ENCODE measurements around the gene SLITRK2. TPM values are rescaled to one million over a fixed set of nuclear protein-coding genes. Genes with fewer than 3 reads are reported as not detected.

Gene SLITRK2
- total RNA-seq, 2 donors from 2014 or later = 0.14 to 0.42 TPM

DNA sequence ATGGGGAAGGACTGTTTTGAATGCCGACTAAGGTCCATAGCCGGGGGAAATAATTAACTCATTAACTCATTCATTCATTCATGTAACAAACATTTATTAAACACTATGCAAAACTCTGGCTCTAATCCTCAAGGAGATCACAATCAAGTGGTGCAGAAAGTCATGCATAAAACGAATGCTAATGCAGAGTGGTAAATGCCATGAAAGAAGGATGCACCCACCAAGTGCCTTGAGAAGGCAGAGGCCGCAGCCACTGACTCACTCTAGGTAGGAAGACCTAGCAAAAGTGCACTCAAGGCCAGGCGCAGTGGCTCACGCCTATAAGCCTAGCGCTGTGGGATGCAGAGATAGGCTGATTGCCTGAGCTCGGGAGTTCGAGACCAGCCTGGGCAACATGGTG is 22.9 kb downstream of the SLITRK2 start:
- Histone ChIP-seq H3K4me3 (no peak overlapping the region), H3K4me1 (ENCODE audit: control insufficient read depth in 1 of 2, low read depth in 2 of 2) (no peaks in the 10 kb centered on the region), H3K27ac (no peak overlapping the region), H3K36me3 (no peaks in the 10 kb centered on the region), H3K9me3 (no peaks in the 10 kb centered on the region), H3K27me3 (replicated peaks; ENCODE audit: insufficient read depth) (no peaks in the 10 kb centered on the region)
- no peak for ATAC-seq (ENCODE audit: insufficient number of reproducible peaks, low FRiP score, low read depth)
- TF ChIP-seq CTCF (IDR thresholded peaks at IDR 0.05) = no peak
- DNase-seq (ENCODE audit: low spot score) = no peak

DNA sequence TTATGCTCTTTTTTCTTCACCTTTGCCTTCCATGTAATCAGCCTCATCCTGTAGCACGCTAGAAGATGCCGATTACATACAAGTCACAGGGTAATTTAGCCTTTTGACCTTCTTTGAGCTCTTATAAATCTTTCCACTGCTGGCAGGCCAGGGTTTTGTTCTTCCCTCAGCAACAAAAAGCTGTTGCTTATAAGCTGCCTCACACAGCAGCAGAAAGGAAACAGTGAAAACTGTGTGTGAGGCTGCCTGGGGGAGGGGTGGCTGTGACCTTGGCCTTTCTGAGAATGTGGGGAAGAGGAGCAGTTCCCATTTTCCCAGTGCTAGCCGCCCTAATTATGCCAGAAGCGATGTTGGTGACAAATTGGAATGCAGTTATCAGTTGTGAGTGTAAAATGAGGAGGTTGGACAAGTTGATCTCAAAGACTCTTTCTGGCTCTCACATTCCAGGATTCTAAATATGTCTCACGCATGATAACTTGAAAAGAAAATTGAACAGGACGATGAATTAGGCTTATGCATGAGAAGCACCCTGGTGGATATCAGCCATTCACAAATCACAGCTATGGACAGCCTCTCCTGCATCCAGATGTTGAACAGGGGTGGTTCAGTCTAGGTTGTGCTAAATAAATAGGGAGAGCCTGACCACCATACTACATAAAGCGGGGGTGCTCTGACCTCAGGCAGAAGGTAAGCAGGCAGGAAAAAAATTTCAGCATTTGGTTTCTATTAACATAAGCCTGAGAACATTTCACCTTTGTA is 25.7 kb downstream of the SLITRK2 start:
- no peak for TF ChIP-seq CTCF (IDR thresholded peaks at IDR 0.05)
- ATAC-seq (ENCODE audit: insufficient number of reproducible peaks, low FRiP score, low read depth) (no peak), DNase-seq (ENCODE audit: low spot score) (no peak)
- Histone ChIP-seq H3K4me3 (no peak overlapping the region), H3K9me3 (no peaks in the 10 kb centered on the region), H3K36me3 (no peaks in the 10 kb centered on the region), H3K27me3 (replicated peaks; ENCODE audit: insufficient read depth) (no peaks in the 10 kb centered on the region), H3K4me1 (ENCODE audit: control insufficient read depth in 1 of 2, low read depth in 2 of 2) (no peaks in the 10 kb centered on the region), H3K27ac (no peak overlapping the region)

GRCh38 chrX:145844886-145845285 is 27.3 kb downstream of the SLITRK2 start:
- Histone ChIP-seq H3K36me3 (no peaks in the 10 kb centered on the region), H3K9me3 (no peaks in the 10 kb centered on the region), H3K27ac (no peak overlapping the region), H3K4me1 (ENCODE audit: control insufficient read depth in 1 of 2, low read depth in 2 of 2) (no peaks in the 10 kb centered on the region), H3K27me3 (replicated peaks; ENCODE audit: insufficient read depth) (no peaks in the 10 kb centered on the region), H3K4me3 (no peak overlapping the region)
- DNase-seq (ENCODE audit: low spot score) (no peak), ATAC-seq (ENCODE audit: insufficient number of reproducible peaks, low FRiP score, low read depth) (no peak)
- TF ChIP-seq CTCF (IDR thresholded peaks at IDR 0.05) = no peak

DNA sequence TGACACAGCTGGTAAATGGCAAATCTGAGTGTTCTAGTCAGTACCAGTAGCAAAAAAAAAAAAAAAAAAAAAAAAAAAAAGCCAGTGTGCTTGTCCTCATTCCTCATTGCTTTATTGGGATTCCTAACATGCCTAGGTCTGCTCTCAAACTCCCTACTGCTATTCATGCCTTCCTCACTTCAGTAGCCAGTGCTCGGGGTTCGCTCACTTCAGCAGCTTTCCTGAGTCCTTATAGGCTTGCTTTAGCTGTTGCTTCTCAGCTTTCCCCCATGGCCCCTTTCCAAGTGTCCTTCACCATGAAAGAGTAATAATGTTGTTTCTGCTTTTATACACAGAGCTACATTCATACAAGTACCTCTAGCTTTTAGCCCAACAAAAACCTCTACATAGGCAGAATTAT is 30.8 kb downstream of the SLITRK2 start:
- H3K9me3 ChIP-seq = no peaks in the 10 kb centered on the region
- no peak for ATAC-seq (ENCODE audit: insufficient number of reproducible peaks, low FRiP score, low read depth)
- TF ChIP-seq CTCF (IDR thresholded peaks at IDR 0.05) = no peak
- no peak for DNase-seq (ENCODE audit: low spot score)
- no peaks in the 10 kb centered on the region for H3K36me3 ChIP-seq
- no peak overlapping the region for H3K4me3 ChIP-seq
- no peaks in the 10 kb centered on the region for H3K27me3 ChIP-seq (replicated peaks; ENCODE audit: insufficient read depth)
- H3K27ac ChIP-seq = no peak overlapping the region
- no peaks in the 10 kb centered on the region for H3K4me1 ChIP-seq (ENCODE audit: control insufficient read depth in 1 of 2, low read depth in 2 of 2)

GRCh38 chrX:145848857-145849256 is 31.2 kb downstream of the SLITRK2 start:
- ATAC-seq (ENCODE audit: insufficient number of reproducible peaks, low FRiP score, low read depth) = no peak
- Histone ChIP-seq H3K36me3 (no peaks in the 10 kb centered on the region), H3K4me3 (no peak overlapping the region), H3K27me3 (replicated peaks; ENCODE audit: insufficient read depth) (no peaks in the 10 kb centered on the region), H3K4me1 (ENCODE audit: control insufficient read depth in 1 of 2, low read depth in 2 of 2) (no peaks in the 10 kb centered on the region), H3K27ac (no peak overlapping the region), H3K9me3 (no peaks in the 10 kb centered on the region)
- no peak for TF ChIP-seq CTCF (IDR thresholded peaks at IDR 0.05)
- no peak for DNase-seq (ENCODE audit: low spot score)

Data from thoracic aorta (tissue), 2 donors.